Measurements from ENCODE around the gene MEGF6. TPM values are rescaled to one million over a fixed set of nuclear protein-coding genes. Genes with fewer than 3 reads are reported as not detected.

Gene MEGF6
- total and polyA plus RNA-seq, 2 of the 8 experiments (the other 6 are each of a cell fraction or from before 2014, with no cell fraction given) = 4.1 to 14.8 TPM

DNA sequence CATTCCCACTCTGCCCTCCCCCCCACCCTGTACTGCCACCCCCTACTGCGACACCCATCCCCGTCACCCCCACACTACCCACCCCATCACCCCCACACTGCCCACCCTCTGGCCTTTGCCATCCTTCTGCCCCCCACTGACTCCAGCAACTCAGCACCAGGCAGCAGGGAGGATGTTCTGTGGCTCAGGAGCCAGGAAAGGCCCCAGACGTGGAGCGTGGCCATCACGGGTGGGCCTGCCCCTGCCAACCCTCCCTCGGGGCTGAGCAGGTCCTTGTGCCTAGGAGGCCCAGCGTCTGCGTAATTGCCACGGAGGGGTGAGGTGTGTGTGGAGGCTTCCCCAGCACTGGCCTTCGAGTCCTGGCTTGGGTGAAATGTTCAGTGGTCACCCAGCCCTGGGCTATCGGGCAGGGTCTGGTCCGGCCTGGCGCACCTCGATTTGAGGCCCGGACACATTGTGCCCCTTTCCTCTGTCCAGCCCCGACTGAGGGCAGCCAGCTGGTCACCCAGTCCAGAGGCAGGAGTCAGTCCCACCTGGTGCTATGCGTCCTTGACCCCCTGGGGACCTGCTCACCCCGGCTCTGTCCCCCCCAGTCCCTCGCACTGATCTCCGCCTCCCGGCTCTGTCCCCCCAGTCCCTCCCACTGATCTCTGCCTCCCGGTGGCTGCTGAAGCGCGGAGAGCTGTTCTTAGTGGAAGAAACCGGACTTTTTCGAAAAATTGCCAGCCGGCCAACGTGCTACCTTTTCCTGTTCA is 133.9 kb downstream of the MEGF6 start:
- Histone ChIP-seq H4K91ac (replicated peaks; ENCODE audit: insufficient read length, low read length) (no peak overlapping the region), H3K36me3 (ENCODE audit: control insufficient read depth in 2 of 4, insufficient read depth in 4 of 4, low read length in 3 of 4) (peaks cover 0 to 16% (median 7%) of the 10 kb centered on the region in 4 experiments; a peak in 5 of 8 replicates), H3K4ac (replicated peaks; ENCODE audit: insufficient read length, low read depth, low read length) (no peak overlapping the region), H3K56ac (replicated peaks; ENCODE audit: insufficient read length, low read depth, low read length) (no peak overlapping the region), H3K4me2 (ENCODE audit: insufficient read depth in 1 of 2, low read depth in 2 of 2, low read length in 2 of 2) (no peak overlapping the region), H3K27ac (ENCODE audit: low read depth, low read length) (no peak overlapping the region), H3K9ac (replicated peaks in 1 of 4; ENCODE audit: extremely low read depth in 1 of 4, low read depth in 3 of 4, low read length in 3 of 4) (no peak overlapping the region), H2BK15ac (ENCODE audit: low read length) (no peak overlapping the region), H3K79me2 (ENCODE audit: control insufficient read depth in 1 of 2, insufficient read depth in 2 of 2, low read length in 2 of 2) (no peaks in the 10 kb centered on the region), H3K9me3 (ENCODE audit: insufficient read depth in 2 of 2, low read depth in 1 of 2, low read length in 1 of 2) (no peaks in the 10 kb centered on the region), H3K23me2 (ENCODE audit: low read depth, low read length) (no peaks in the 10 kb centered on the region), H2AK5ac (ENCODE audit: low read depth, low read length) (no peak overlapping the region), H3K79me1 (ENCODE audit: low read depth, low read length) (no peaks in the 10 kb centered on the region), H4K8ac (ENCODE audit: extremely low read depth, insufficient read depth, low read length) (no peak overlapping the region), H4K5ac (ENCODE audit: insufficient read length, low read depth, low read length) (no peak overlapping the region), H3K18ac (ENCODE audit: extremely low read depth, low read length) (no peak overlapping the region), H2BK120ac (replicated peaks; ENCODE audit: low read depth, low read length) (no peak overlapping the region), H3K27me3 (replicated peaks in 1 of 4; ENCODE audit: control insufficient read depth in 3 of 4, extremely low read depth in 1 of 4, insufficient read depth in 3 of 4, low read length in 3 of 4) (no peaks in the 10 kb centered on the region), H2BK5ac (ENCODE audit: low read depth, low read length) (no peak overlapping the region), H2BK20ac (ENCODE audit: low read length) (no peak overlapping the region), H3K4me1 (replicated peaks in 1 of 4; ENCODE audit: control insufficient read depth in 3 of 4, insufficient read depth in 4 of 4, low read length in 3 of 4) (peaks cover 0 to under 1% (median 0%) of the 10 kb centered on the region in 4 experiments; a peak in 2 of 7 replicates), H3K23ac (ENCODE audit: insufficient read length) (no peak overlapping the region), H3K14ac (ENCODE audit: insufficient read length) (no peak overlapping the region), H2BK12ac (ENCODE audit: low read depth, low read length) (no peak overlapping the region), H3K4me3 (ENCODE audit: extremely low read depth in 1 of 4, insufficient read depth in 2 of 4, low read depth in 3 of 4, low read length in 4 of 4) (no peak overlapping the region), H4K20me1 (replicated peaks in 1 of 2; ENCODE audit: control insufficient read depth in 1 of 2, insufficient read depth in 2 of 2, low read length in 2 of 2) (peaks cover 2 to 9% of the 10 kb centered on the region in 2 experiments), H2AFZ (ENCODE audit: low read length) (no peak overlapping the region)
- 80% methylated on average over 9 of the region's 28 CpGs; no CpG with 5 or more reads in 1 of the 2 experiments for WGBS, 2 experiments (ENCODE audit: extremely low coverage in 1 of 2, insufficient coverage in 1 of 2, insufficient read length in 1 of 2, insufficient replicate concordance in 2 of 2, low coverage in 1 of 2, low lambda C conversion rate in 2 of 2, missing lambda C conversion rate in 1 of 2)
- ChIA-PET POLR2A (ENCODE audit: partially characterized antibody) (interaction anchor here (0.6 to 1.6 kb wide), 5 partner anchors 9 to 149 kb away, joined by 3 to 6 read pairs (median 3); no protein-coding TSS in a partner anchor), CTCF (ENCODE audit: partially characterized antibody) (interaction anchor here (1.0 to 2.6 kb wide), 5 partner anchors 13 to 152 kb away, joined by 3 to 17 read pairs (median 7); no protein-coding TSS in a partner anchor)
- no peak for FAIRE-seq
- DNase-seq (ENCODE audit: low read depth in 1 of 2, low spot score in 2 of 2) = no peak
- TF ChIP-seq TEAD4 (IDR thresholded peaks at IDR 0.05; ENCODE audit: low read depth, low read length) (no peak), SAP30 (IDR thresholded peaks at IDR 0.05; ENCODE audit: insufficient read depth, insufficient replicate concordance, low read length) (no peak), TAF7 (optimal IDR thresholded peaks at IDR 0.05; ENCODE audit: borderline replicate concordance, low read depth, low read length) (no peak), BACH1 (IDR thresholded peaks at IDR 0.05; ENCODE audit: low read length) (no peak), EGR1 (IDR thresholded peaks at IDR 0.05; ENCODE audit: borderline replicate concordance, low read depth, low read length) (no peak), SRF (IDR thresholded peaks at IDR 0.05; ENCODE audit: low read depth, low read length) (no peak), CREB1 (IDR thresholded peaks at IDR 0.05) (no peak), HDAC2 (IDR thresholded peaks at IDR 0.05; ENCODE audit: borderline replicate concordance in 1 of 2, low read depth in 2 of 2, low read length in 2 of 2) (no peak), RXRA (IDR thresholded peaks at IDR 0.05; ENCODE audit: insufficient read depth, low read depth, low read length) (no peak), CBX5 (IDR thresholded peaks at IDR 0.05; ENCODE audit: low read depth, low read length) (no peak), PHF8 (conservative IDR thresholded peaks at IDR 0.05; ENCODE audit: low read depth, low read length) (no peak), JUND (IDR thresholded peaks at IDR 0.05; ENCODE audit: low read length) (no peak)

All from H1 (cell line).